Fibroblast of lung (primary cell): Measurements from ENCODE around the gene IL32.

ENCODE experiments used
- CTCF ChIP-seq, 2 donors: IDR thresholded peaks in 1 of 2; conservative IDR thresholded peaks in 1 of 2; 1 replicate in 1 of 2; 2 replicates in 1 of 2; pipeline ENCODE4 v1.5.1; 2011 to 2012; ENCODE audit warnings: low read length in 2 of 2, control low read depth in 1 of 2, inconsistent platforms in 1 of 2, low read depth in 1 of 2, mild to moderate bottlenecking in 1 of 2
- EZH2 ChIP-seq: IDR thresholded peaks from 2 replicates; pipeline ENCODE4 v1.5.1; 2012; ENCODE audit warnings: low read length, control low read depth, mild to moderate bottlenecking; ENCODE audit errors: missing control alignments

GRCh38 chr16:3029491-3030221 lies 35.8 kb upstream of the IL32 start:
- TF ChIP-seq CTCF (conservative IDR thresholded peaks at IDR 0.05 in 1 of 2, IDR thresholded peaks at IDR 0.05 in 1 of 2; ENCODE audit: low read depth in 1 of 2, low read length in 2 of 2), result no peak
- TF ChIP-seq EZH2, result peak; percentile 65
